ENCODE data around the gene ASTN2. TPM values are rescaled to one million over a fixed set of nuclear protein-coding genes. Genes with fewer than 3 reads are reported as not detected.

Gene ASTN2
- total and polyA plus RNA-seq, 2 experiments from 2014 or later = 7.0 to 24.6 TPM

DNA sequence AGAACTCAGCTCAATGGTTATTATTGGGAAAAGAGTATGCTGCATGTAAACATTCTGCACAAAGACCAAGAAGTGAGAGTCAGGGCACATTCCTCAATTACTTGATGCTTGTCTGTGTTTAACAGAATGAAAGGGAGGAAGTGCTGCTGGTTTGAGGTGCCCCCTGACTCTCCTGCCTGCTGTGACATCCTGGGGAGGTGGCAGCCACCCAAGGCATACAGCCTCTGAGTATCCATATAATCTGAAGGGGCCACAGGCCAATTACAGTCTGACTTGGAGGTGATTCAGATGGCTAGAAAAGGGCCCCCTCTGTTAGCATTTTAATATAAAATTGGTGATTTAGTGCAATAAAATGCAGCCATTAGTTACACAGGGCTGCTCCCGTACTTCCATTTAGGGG is 313.8 kb downstream of the ASTN2 start:
- Mint-ChIP-seq H3K36me3 (ENCODE audit: low read depth) (no peaks in the 10 kb centered on the region), H3K27ac (0 out of 2 replicates have a peak overlapping the region, but pooled peaks have one; percentile 19), H3K27me3 (ENCODE audit: insufficient read depth, low read depth, poor library complexity) (no peaks in the 10 kb centered on the region), H3K9me3 (no peaks in the 10 kb centered on the region), H3K4me1 (peaks cover 24% of the 10 kb centered on the region), H3K4me3 (no peak overlapping the region)
- Histone ChIP-seq H3F3A (replicated peaks; ENCODE audit: low read depth) (no peaks in the 10 kb centered on the region), H4K20me1 (replicated peaks; ENCODE audit: insufficient read depth) (no peaks in the 10 kb centered on the region), H3K79me2 (replicated peaks; ENCODE audit: insufficient read depth) (no peaks in the 10 kb centered on the region), H3K4me1 (ENCODE audit: insufficient read depth) (peaks cover 13% of the 10 kb centered on the region), H3K27ac (ENCODE audit: low read depth) (no peak overlapping the region), H3K4me3 (no peak overlapping the region), H2AFZ (no peak overlapping the region), H3K36me3 (ENCODE audit: insufficient read depth) (no peaks in the 10 kb centered on the region), H3K27me3 (ENCODE audit: insufficient read depth) (no peaks in the 10 kb centered on the region), H3K9me2 (ENCODE audit: insufficient read depth) (peaks cover 4% of the 10 kb centered on the region; the same call in 1 of the 2 replicates), H3K4me2 (no peak overlapping the region)
- TF ChIP-seq STAT1 (IDR thresholded peaks at IDR 0.05; ENCODE audit: unreplicated experiment) (no peak), POLR2AphosphoS5 (IDR thresholded peaks at IDR 0.05; ENCODE audit: low read depth) (no peak), ZNF331 (CRISPR knock-in tag; IDR thresholded peaks at IDR 0.05; ENCODE audit: low read depth) (no peak), CREB1 (CRISPR knock-in tag; IDR thresholded peaks at IDR 0.05; ENCODE audit: low read depth) (no peak), EZH2 (IDR thresholded peaks at IDR 0.05; ENCODE audit: low read depth, unreplicated experiment) (no peak), ZNF114 (CRISPR knock-in tag; IDR thresholded peaks at IDR 0.05) (no peak), JUNB (IDR thresholded peaks at IDR 0.05; ENCODE audit: unreplicated experiment) (no peak), EZH2phosphoT487 (IDR thresholded peaks at IDR 0.05; ENCODE audit: unreplicated experiment) (no peak), NANOG (IDR thresholded peaks at IDR 0.05; ENCODE audit: borderline replicate concordance) (no peak)
- TF ChIP-seq, protein P1, sequence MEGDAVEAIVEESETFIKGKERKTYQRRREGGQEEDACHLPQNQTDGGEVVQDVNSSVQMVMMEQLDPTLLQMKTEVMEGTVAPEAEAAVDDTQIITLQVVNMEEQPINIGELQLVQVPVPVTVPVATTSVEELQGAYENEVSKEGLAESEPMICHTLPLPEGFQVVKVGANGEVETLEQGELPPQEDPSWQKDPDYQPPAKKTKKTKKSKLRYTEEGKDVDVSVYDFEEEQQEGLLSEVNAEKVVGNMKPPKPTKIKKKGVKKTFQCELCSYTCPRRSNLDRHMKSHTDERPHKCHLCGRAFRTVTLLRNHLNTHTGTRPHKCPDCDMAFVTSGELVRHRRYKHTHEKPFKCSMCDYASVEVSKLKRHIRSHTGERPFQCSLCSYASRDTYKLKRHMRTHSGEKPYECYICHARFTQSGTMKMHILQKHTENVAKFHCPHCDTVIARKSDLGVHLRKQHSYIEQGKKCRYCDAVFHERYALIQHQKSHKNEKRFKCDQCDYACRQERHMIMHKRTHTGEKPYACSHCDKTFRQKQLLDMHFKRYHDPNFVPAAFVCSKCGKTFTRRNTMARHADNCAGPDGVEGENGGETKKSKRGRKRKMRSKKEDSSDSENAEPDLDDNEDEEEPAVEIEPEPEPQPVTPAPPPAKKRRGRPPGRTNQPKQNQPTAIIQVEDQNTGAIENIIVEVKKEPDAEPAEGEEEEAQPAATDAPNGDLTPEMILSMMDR (conservative IDR thresholded peaks at IDR 0.05; ENCODE audit: low read depth in 2 of 2) = no peak
- TF ChIP-seq, protein P2, sequence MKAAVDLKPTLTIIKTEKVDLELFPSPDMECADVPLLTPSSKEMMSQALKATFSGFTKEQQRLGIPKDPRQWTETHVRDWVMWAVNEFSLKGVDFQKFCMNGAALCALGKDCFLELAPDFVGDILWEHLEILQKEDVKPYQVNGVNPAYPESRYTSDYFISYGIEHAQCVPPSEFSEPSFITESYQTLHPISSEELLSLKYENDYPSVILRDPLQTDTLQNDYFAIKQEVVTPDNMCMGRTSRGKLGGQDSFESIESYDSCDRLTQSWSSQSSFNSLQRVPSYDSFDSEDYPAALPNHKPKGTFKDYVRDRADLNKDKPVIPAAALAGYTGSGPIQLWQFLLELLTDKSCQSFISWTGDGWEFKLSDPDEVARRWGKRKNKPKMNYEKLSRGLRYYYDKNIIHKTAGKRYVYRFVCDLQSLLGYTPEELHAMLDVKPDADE (IDR thresholded peaks at IDR 0.05) = no peak
- TF ChIP-seq, protein P3, sequence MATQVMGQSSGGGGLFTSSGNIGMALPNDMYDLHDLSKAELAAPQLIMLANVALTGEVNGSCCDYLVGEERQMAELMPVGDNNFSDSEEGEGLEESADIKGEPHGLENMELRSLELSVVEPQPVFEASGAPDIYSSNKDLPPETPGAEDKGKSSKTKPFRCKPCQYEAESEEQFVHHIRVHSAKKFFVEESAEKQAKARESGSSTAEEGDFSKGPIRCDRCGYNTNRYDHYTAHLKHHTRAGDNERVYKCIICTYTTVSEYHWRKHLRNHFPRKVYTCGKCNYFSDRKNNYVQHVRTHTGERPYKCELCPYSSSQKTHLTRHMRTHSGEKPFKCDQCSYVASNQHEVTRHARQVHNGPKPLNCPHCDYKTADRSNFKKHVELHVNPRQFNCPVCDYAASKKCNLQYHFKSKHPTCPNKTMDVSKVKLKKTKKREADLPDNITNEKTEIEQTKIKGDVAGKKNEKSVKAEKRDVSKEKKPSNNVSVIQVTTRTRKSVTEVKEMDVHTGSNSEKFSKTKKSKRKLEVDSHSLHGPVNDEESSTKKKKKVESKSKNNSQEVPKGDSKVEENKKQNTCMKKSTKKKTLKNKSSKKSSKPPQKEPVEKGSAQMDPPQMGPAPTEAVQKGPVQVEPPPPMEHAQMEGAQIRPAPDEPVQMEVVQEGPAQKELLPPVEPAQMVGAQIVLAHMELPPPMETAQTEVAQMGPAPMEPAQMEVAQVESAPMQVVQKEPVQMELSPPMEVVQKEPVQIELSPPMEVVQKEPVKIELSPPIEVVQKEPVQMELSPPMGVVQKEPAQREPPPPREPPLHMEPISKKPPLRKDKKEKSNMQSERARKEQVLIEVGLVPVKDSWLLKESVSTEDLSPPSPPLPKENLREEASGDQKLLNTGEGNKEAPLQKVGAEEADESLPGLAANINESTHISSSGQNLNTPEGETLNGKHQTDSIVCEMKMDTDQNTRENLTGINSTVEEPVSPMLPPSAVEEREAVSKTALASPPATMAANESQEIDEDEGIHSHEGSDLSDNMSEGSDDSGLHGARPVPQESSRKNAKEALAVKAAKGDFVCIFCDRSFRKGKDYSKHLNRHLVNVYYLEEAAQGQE (IDR thresholded peaks at IDR 0.05; ENCODE audit: unreplicated experiment) = no peak
- DNase-seq (ENCODE audit: low spot score) (no peak), ATAC-seq (no peak)

Data from GM23338 (cell line).